Progenitor cell of endocrine pancreas (in vitro differentiated cells): Measurements from ENCODE around the gene RPRD1A. TPM values are rescaled to one million over a fixed set of nuclear protein-coding genes. Genes with fewer than 3 reads are reported as not detected.
"Not testable (repeated sequence)": the region's sequence is repeated elsewhere in the genome, so short reads cannot be mapped to it uniquely, and the experiment has no call there.

Experiments
- DNase-seq: peaks from one replicate; pipeline ENCODE4 v3.0.0; 2021; ENCODE audit warnings: low spot score; ENCODE audit not compliant: unreplicated experiment
- H3K27ac Mint-ChIP-seq: 2 replicates; pipeline ENCODE4 v1.8.0; 2021; ENCODE audit warnings: mild to moderate bottlenecking, moderate library complexity, mixed read lengths
- H3K27me3 Mint-ChIP-seq: 2 replicates; pipeline ENCODE4 v1.8.0; 2021; ENCODE audit warnings: mixed read lengths
- H3K36me3 Mint-ChIP-seq: 2 replicates; pipeline ENCODE4 v1.8.0; 2022; ENCODE audit warnings: mixed read lengths; ENCODE audit not compliant: insufficient read depth
- H3K4me1 Mint-ChIP-seq: 2 replicates; pipeline ENCODE4 v1.8.0; 2021; ENCODE audit warnings: low read depth, mixed read lengths
- H3K4me3 Mint-ChIP-seq: 2 replicates; pipeline ENCODE4 v1.8.0; 2021; ENCODE audit warnings: low read depth, mild to moderate bottlenecking, moderate library complexity, mixed read lengths
- H3K9me3 Mint-ChIP-seq: 2 replicates; pipeline ENCODE4 v1.8.0; 2021; ENCODE audit warnings: low read depth, mixed read lengths
- CTCF ChIP-seq: fragments of 200-600 bp; sonication (generic); IDR thresholded peaks from one replicate; pipeline ENCODE4 v1.5.0; 2021; ENCODE audit warnings: antibody characterized with exemption, mild to moderate bottlenecking; ENCODE audit not compliant: unreplicated experiment
- total RNA-seq: library from RNA; stranded (reverse); gene quantifications from 2 replicates; pipeline ENCODE4 v1.2.1, GENCODE V29; 2021

Gene RPRD1A
- total RNA-seq, 1 donor from 2014 or later, result 72.4 TPM

- H3K9me3 Mint-ChIP-seq, result no peaks in the 10 kb centered on the region
- H3K27me3 Mint-ChIP-seq, result no peaks in the 10 kb centered on the region
- H3K36me3 Mint-ChIP-seq, result peaks cover 30% of the 10 kb centered on the region
- H3K27ac Mint-ChIP-seq, result peak overlapping the region; percentile 35
- no peak for DNase-seq
- peaks cover 11% of the 10 kb centered on the region for H3K4me1 Mint-ChIP-seq
- TF ChIP-seq CTCF, result no peak
- no peak overlapping the region for H3K4me3 Mint-ChIP-seq
Measured at GRCh38 chr18:36025025-36025424, 42.3 kb downstream of the RPRD1A start.

GRCh38 chr18:36024241-36024640 is 43.1 kb downstream of the RPRD1A start:
- H3K27me3 Mint-ChIP-seq, H3K9me3 Mint-ChIP-seq, DNase-seq: not testable (repeated sequence)

GRCh38 chr18:36023336-36023735 is 44.0 kb downstream of the RPRD1A start:
- DNase-seq, result no peak
- no peak for TF ChIP-seq CTCF
- Mint-ChIP-seq H3K4me3 (no peak overlapping the region), H3K36me3 (peaks cover 24% of the 10 kb centered on the region), H3K4me1 (peaks cover 3% of the 10 kb centered on the region), H3K9me3 (no peaks in the 10 kb centered on the region), H3K27me3 (no peaks in the 10 kb centered on the region), H3K27ac (no peak overlapping the region)

More at GRCh38 chr18:36024241-36024640, 43.1 kb downstream of the RPRD1A start:
- H3K4me3 Mint-ChIP-seq, H3K27ac Mint-ChIP-seq, H3K4me1 Mint-ChIP-seq: not testable (repeated sequence)
- H3K36me3 Mint-ChIP-seq, result peaks cover 27% of the 10 kb centered on the region

- peaks cover 3% of the 10 kb centered on the region for H3K4me1 Mint-ChIP-seq
- no peak overlapping the region for H3K4me3 Mint-ChIP-seq
- no peak for DNase-seq
- H3K9me3 Mint-ChIP-seq, result no peaks in the 10 kb centered on the region
- peaks cover 11% of the 10 kb centered on the region for H3K36me3 Mint-ChIP-seq
- H3K27ac Mint-ChIP-seq, result peak overlapping the region; percentile 33
- no peak for TF ChIP-seq CTCF
- H3K27me3 Mint-ChIP-seq, result no peaks in the 10 kb centered on the region
Measured at GRCh38 chr18:36020174-36020711, 47.1 kb downstream of the RPRD1A start.

- TF ChIP-seq CTCF, result no peak
- Mint-ChIP-seq H3K4me1 (peaks cover 2% of the 10 kb centered on the region), H3K9me3 (no peaks in the 10 kb centered on the region), H3K4me3 (no peak overlapping the region), H3K27me3 (no peaks in the 10 kb centered on the region), H3K36me3 (no peaks in the 10 kb centered on the region), H3K27ac (peak overlapping the region; percentile 29)
- no peak for DNase-seq
Measured at GRCh38 chr18:36017232-36017631, 50.1 kb downstream of the RPRD1A start.

GRCh38 chr18:36015629-36016028 is 51.7 kb downstream of the RPRD1A start:
- no peak for DNase-seq
- TF ChIP-seq CTCF, result no peak
- peaks cover 2% of the 10 kb centered on the region for H3K4me1 Mint-ChIP-seq
- peak overlapping the region; percentile 8 for H3K27ac Mint-ChIP-seq
- no peak overlapping the region for H3K4me3 Mint-ChIP-seq
- no peaks in the 10 kb centered on the region for H3K36me3 Mint-ChIP-seq
- H3K9me3 Mint-ChIP-seq, result no peaks in the 10 kb centered on the region
- no peaks in the 10 kb centered on the region for H3K27me3 Mint-ChIP-seq
